GM18909 (cell line): ENCODE results near the gene SLC6A7.

Source experiments
- ATAC-seq: cut with Tn5 transposase; IDR thresholded peaks from one replicate; pipeline ENCODE4 v1.9.1; 2021; ENCODE audit warnings: mild to moderate bottlenecking; ENCODE audit not compliant: unreplicated experiment, poor library complexity

SLC6A7 gene

GRCh38 chr5:150172145-150172544, 17.7 kb upstream of the SLC6A7 start:
- no peak for ATAC-seq

GRCh38 chr5:150172556-150172955, 17.3 kb upstream of the SLC6A7 start:
- no peak for ATAC-seq

- ATAC-seq, result no peak
Measured at GRCh38 chr5:150173161-150173560, 16.7 kb upstream of the SLC6A7 start.

- ATAC-seq, result no peak
Measured at GRCh38 chr5:150174285-150174684, 15.6 kb upstream of the SLC6A7 start.

- ATAC-seq, result no peak
Measured at GRCh38 chr5:150175076-150175475, 14.8 kb upstream of the SLC6A7 start.

GRCh38 chr5:150175536-150175935, 14.3 kb upstream of the SLC6A7 start:
- no peak for ATAC-seq

- ATAC-seq, result no peak
Measured at GRCh38 chr5:150176745-150177477, 13.0 kb upstream of the SLC6A7 start.

- ATAC-seq, result no peak
Measured at GRCh38 chr5:150177721-150178120, 12.1 kb upstream of the SLC6A7 start.

- ATAC-seq, result peak; percentile 58
Measured at GRCh38 chr5:150178262-150178661, 11.6 kb upstream of the SLC6A7 start.

- ATAC-seq, result no peak
Measured at GRCh38 chr5:150179019-150179620, 10.7 kb upstream of the SLC6A7 start.

GRCh38 chr5:150180241-150181026, 9.4 kb upstream of the SLC6A7 start:
- ATAC-seq, result no peak

- no peak for ATAC-seq
Measured at GRCh38 chr5:150181027-150181426, 8.8 kb upstream of the SLC6A7 start.

- ATAC-seq, result no peak
Measured at GRCh38 chr5:150181766-150182545, 7.9 kb upstream of the SLC6A7 start.

GRCh38 chr5:150182774-150183173, 7.1 kb upstream of the SLC6A7 start:
- ATAC-seq, result no peak

GRCh38 chr5:150183436-150183835, 6.4 kb upstream of the SLC6A7 start:
- no peak for ATAC-seq

GRCh38 chr5:150184006-150184405, 5.9 kb upstream of the SLC6A7 start:
- no peak for ATAC-seq

- no peak for ATAC-seq
Measured at GRCh38 chr5:150184990-150185912, 4.6 kb upstream of the SLC6A7 start.

GRCh38 chr5:150186137-150186536, 3.7 kb upstream of the SLC6A7 start:
- no peak for ATAC-seq

- no peak for ATAC-seq
Measured at GRCh38 chr5:150186897-150187296, 3.0 kb upstream of the SLC6A7 start.
